MM.1S (cell line): ENCODE measurements around the gene SMURF1.

ENCODE experiments used
- EZH2phosphoT487 ChIP-seq: fragments of 300-600 bp; sonication (generic); IDR thresholded peaks from 2 replicates; pipeline ENCODE4 v1.6.1; 2018; ENCODE audit warnings: antibody characterized with exemption, low read length
- TF ChIP-seq, protein P1 (sequence below): fragments of 300-600 bp; sonication (generic); IDR thresholded peaks from 2 replicates; pipeline ENCODE4 v1.5.1; 2016; ENCODE audit warnings: antibody characterized with exemption, low read length, mixed read lengths

DNA sequence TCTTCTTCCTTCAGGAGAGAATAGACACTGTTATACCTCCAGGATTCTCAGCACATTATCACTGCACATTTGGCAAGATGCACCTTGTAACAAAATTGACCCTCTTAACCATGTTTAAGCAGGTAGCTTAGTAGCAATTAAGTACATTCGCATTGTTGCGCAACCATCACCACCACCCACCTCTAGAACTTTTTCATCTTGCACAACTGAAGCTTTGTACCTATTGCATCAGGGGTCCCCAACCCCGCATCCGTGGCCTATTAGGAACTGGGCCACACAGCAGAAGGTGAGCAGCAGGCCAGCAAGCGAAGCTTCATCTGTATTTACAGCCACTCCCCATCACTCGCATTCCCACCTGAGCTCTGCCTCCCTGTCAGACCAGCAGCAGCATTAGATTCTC, 29.9 kb upstream of the SMURF1 start:
- TF ChIP-seq, protein P1, sequence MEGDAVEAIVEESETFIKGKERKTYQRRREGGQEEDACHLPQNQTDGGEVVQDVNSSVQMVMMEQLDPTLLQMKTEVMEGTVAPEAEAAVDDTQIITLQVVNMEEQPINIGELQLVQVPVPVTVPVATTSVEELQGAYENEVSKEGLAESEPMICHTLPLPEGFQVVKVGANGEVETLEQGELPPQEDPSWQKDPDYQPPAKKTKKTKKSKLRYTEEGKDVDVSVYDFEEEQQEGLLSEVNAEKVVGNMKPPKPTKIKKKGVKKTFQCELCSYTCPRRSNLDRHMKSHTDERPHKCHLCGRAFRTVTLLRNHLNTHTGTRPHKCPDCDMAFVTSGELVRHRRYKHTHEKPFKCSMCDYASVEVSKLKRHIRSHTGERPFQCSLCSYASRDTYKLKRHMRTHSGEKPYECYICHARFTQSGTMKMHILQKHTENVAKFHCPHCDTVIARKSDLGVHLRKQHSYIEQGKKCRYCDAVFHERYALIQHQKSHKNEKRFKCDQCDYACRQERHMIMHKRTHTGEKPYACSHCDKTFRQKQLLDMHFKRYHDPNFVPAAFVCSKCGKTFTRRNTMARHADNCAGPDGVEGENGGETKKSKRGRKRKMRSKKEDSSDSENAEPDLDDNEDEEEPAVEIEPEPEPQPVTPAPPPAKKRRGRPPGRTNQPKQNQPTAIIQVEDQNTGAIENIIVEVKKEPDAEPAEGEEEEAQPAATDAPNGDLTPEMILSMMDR = no peak
- TF ChIP-seq EZH2phosphoT487 = no peak
